ENCODE data around the gene PFAS.

PFAS gene

GRCh38 chr17:8292639-8293395 lies 43.7 kb downstream of the PFAS start:
- no peak for DNase-seq (ENCODE audit: low read depth)
- H3K4me3 ChIP-seq (ENCODE audit: low read depth, low read length): no peak overlapping the region

DNA sequence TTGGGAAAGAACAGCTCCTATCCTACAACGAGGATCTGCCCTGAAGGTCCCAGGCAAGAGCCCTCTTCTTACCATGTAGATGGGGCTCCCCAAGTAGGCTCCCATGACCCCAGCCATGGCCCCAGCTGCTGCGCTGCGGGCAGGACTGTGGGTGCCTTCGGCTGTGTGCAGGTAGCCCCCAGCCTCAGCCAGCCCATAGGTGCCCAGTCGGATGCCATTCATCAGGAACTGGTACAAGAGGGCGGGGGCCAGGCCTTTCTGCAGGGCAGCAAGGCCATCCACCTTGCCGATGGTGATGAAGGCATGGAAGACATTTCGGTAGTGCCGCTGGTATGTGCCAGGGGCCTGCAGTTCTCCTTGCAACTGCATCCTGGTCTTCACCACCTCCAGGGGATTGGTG lies 45.3 kb downstream of the PFAS start:
- no peak for DNase-seq (ENCODE audit: low read depth)
- H3K4me3 ChIP-seq (ENCODE audit: low read depth, low read length): no peak overlapping the region

GRCh38 chr17:8294814-8295316 lies 45.8 kb downstream of the PFAS start:
- DNase-seq (ENCODE audit: low read depth): no peak
- H3K4me3 ChIP-seq (ENCODE audit: low read depth, low read length): peak overlapping the region; percentile 73

- no peak for DNase-seq (ENCODE audit: low read depth)
Observed at GRCh38 chr17:8300226-8300625, 51.1 kb downstream of the PFAS start.

DNA sequence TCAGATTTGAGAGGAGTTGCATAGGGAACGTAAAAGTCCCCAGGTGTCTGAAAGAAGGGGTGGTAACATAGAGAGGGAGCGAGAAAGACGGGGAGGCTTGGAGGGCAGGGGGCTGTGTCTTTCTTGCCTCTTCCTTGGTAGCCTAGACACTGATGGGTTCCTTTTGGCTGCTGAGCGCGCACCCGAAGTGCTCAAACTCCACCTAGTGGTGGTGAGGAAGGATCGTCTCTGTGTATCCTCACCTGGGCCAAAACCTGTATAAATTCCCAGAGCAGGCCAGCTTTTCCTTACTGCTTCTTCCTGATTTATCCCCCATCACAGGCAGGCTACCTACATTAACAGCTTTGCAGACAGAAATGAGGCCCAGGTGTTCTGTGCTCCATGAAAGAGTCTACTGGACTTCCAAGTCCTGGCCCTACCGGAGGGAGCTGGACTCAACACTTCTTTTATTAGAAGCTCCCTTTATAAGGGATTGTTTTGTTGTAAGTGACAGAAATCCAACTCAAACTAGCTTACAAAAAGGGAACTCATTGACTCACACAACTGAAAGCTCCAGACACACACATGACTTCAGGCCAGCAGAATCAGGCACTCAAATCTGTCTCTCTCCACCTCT lies 51.6 kb downstream of the PFAS start:
- DNase-seq (ENCODE audit: low read depth): peak; percentile 15
- H3K4me3 ChIP-seq (ENCODE audit: low read depth, low read length): no peak overlapping the region

More at GRCh38 chr17:8300226-8300625, 51.1 kb downstream of the PFAS start:
- H3K4me3 ChIP-seq (ENCODE audit: low read depth, low read length): no peak overlapping the region

GRCh38 chr17:8310601-8311123 lies 61.6 kb downstream of the PFAS start:
- no peak overlapping the region for H3K4me3 ChIP-seq (ENCODE audit: low read depth, low read length)
- DNase-seq (ENCODE audit: low read depth): no peak

DNA sequence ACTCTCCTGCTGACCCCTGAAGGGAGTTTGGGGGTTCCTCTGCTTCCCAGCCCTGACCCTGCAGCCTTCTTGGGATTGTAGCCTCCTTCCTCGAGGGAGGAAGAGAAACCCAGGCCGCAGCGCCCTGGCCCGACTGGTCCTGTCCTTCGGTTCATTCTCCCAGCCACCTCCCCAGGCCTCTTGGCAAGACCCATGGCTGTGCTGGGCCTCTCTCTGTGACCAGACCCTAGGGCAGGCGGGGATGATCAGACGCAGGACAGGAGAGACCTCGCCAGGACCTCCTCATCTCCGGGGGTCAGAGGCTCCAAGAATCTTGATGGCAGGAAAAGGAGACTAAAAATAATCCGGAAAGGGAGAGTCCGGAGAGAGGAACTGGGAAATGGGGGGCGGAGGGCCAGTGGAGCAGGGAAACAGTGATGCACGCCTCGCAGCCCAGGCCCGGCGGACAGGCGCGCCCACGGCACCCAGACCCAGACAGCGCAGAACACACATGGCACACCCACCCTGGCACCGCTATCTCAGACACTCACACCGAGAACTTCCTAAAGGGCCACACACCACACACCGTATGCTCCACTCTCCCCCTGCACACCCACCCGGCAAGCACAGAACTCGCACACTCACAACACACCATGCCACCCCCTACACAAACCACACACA lies 62.2 kb downstream of the PFAS start:
- DNase-seq (ENCODE audit: low read depth): no peak
- H3K4me3 ChIP-seq (ENCODE audit: low read depth, low read length): no peak overlapping the region

- no peak for DNase-seq (ENCODE audit: low read depth)
- no peak overlapping the region for H3K4me3 ChIP-seq (ENCODE audit: low read depth, low read length)
Observed at GRCh38 chr17:8312251-8312650, 63.2 kb downstream of the PFAS start.

DNA sequence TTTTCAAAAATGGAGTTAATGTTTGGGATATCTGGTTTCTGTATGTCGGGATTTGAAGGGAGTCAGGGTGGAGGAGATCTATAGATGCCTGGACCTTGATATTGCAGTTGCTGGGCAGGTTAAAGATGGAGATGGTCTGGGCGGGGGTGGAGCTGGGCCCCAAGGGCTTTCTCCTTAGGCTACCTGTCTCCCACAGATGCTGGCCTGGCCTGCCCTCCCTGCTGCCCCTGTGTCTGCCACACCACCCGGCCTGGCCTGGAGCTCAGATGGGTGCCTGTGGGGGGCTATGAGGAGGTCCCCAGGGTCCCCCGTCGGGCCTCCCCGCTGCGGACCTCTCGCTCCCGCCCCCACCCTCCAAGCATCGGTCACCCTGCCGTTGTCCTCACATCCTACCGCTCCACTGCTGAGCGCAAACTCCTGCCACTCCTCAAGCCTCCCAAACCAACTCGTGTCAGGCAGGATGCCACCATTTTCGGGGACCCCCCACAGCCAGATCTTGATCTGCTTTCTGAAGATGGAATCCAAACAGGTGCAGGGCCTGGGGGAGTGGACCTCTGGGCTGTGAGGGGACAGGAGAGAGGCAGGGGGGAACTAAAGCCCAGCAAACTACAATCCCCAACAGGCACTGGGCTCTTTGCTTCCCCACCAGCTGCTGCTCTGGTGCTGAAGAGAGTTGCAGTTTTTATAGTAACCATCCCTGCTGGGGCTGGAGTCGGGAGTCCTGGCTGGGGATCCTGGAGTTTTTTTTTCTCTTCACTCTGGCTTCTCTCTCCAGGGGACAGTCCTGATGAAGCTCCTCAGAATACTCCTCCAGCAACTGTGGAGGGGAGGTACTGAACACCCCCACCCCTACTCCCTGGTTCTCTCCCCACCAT lies 63.9 kb downstream of the PFAS start:
- DNase-seq (ENCODE audit: low read depth): no peak

DNA sequence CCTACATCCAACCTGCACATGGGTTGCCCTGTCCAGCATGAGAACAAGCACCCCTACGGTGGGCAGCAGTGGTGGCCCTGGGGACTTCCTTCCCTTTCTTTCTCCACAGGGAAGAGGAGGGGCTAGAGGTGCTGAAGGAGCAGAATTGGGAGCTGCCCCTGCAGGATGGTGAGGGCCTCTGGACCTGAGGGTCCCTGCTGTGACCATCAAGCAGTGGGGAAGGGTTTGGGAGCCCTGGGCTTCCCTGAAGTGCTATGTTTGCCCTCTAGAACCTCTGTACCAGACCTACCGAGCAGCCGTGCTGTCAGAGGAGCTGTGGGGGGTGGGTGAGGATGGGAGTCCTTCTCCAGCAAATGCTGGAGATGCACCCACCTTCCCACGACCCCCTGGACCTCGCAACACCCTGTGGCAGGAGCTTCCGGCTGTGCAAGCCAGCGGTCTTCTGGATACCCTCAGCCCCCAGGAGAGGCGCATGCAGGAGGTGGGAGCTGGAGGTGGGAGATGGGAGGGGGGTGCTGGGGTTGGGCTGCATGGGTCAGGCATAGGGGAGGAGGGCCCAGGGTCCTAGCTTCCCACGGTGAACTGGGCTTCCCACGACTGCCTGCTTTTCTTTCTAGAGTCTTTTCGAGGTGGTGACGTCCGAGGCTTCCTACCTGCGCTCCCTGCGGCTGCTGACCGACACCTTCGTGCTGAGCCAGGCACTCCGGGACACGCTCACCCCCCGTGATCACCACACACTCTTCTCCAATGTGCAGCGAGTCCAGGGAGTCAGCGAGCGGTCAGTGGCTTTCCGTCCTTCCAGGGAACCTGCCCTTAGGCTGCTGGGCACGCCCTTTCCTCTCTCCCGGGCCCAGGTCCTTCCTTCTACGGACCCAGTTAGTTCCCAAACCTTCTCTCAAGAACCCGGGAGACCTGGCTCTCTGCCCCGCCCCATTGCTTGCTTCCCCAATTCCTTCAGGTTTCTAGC lies 66.0 kb downstream of the PFAS start:
- H3K4me3 ChIP-seq (ENCODE audit: low read depth, low read length): no peak overlapping the region
- no peak for DNase-seq (ENCODE audit: low read depth)

More for the DNA sequence above, 63.9 kb downstream of the PFAS start:
- H3K4me3 ChIP-seq (ENCODE audit: low read depth, low read length): no peak overlapping the region

GRCh38 chr17:8315764-8316217 lies 66.7 kb downstream of the PFAS start:
- DNase-seq (ENCODE audit: low read depth): no peak
- H3K4me3 ChIP-seq (ENCODE audit: low read depth, low read length): no peak overlapping the region

DNA sequence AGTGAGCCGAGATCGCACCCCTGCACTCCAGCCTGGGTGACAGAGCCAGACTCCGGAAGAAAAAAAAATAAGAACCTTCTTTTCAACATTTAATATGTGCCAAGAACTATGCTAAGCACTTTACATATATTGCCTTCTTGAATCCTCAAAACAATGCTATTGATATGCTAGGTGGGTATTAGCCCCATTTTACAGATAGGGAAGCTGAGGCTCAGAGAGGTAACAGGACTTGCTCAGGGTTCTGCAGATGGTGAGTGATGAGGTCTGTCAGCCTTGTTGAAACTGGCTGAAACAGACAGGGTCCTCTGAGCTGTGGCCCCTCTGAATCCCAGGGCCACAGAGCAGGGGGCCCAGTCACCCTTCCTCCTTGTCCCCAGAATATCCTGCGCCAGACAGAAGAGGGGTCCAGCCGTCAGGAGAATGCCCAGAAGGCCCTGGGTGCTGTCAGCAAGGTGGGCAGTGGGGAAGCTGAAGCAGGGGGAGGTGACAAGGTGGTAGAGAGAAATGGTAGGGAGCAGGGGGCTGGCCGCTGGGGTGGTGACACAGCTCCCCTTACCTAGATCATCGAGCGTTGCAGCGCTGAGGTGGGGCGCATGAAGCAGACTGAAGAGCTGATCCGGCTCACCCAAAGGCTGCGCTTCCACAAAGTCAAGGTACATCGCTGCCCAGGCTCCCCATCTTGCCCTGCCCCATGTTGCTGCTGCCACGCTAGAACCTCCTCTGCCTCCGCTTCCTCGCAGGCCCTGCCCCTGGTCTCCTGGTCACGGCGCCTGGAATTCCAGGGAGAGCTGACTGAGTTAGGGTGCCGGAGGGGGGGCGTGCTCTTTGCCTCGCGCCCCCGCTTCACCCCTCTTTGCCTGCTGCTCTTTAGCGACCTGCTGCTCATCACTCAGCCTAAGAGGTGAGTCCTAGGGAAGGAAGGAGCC lies 69.2 kb downstream of the PFAS start:
- H3K4me3 ChIP-seq (ENCODE audit: low read depth, low read length): no peak overlapping the region

More for the DNA sequence above, 69.2 kb downstream of the PFAS start:
- DNase-seq (ENCODE audit: low read depth): no peak
